Measurements from ENCODE around the gene SCP2.

The SCP2 gene

DNA sequence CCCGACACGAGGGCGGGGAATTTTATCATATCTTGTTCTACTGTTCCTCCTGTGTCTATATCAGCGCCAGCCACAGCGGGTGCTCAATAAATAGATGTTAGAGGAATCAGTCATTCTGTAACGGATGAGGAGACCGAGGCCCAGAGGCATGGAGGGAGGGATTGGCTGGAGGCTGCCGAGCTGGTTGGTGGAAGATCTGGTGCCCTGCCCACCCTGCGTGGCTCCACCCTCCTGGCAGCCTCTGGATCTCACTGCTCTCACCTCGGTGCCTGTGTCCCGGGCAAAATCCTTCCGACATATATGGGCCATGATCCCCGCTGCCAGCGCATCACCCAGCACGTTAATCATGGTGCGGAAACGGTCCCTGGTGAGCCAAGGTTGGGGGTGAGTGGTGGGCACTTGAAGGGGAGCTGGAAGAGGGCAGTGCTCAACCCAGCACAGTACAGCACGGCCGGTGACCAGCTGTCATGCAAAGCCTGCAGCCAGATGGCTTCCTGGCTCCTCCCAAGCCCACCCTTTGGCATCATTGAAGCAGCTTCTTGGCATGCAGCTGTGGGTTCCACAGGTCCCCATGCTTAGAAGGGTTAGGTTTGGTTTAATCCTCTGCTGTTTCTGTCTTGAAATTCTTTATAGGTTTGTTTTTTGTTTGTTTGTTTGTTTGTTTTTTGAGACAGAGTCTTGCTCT, 161.7 kb downstream of the SCP2 start (continued):
- no peak for TF ChIP-seq BACH2 (CRISPR knock-in tag; IDR thresholded peaks at IDR 0.05; ENCODE audit: borderline replicate concordance)

DNA sequence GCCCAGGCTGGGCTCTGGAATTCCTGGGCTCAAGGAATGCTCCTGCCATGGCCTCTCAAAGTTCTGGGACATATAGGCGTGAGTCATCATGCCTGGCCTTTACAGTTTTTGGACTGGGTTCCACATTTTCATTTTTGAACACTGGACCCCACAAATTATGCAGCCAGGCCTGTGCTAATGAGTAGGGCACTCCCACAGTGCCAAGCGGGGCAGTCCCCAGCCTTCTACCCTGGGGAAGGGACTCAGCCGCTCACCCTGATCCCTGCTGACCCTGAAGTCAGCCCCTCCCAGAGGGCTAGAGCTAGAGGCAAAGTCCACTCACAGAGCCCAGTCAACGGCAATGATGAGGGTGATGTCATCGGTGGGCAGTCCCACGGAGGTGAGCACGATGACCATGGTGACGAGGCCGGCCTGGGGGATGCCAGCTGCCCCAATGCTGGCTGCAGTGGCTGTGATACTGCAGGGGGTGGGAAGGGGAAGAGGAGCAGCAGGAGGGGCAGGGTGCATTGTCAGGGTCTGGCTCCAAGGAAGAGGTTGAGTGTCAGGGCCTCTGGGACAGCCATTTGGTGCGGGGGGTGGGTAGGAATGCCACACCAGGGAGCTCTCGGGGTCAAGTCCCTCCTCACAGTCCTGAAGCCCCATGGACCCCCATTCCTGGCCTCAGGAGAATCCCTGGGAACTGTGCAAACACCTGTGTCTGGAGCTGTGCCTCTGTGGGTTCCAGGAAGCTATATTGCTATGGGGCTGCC, 162.6 kb downstream of the SCP2 start:
- no peak for TF ChIP-seq TSHZ2 (CRISPR knock-in tag; IDR thresholded peaks at IDR 0.05)
- TF ChIP-seq CSDC2 (CRISPR knock-in tag; IDR thresholded peaks at IDR 0.05), result no peak
- no peak for TF ChIP-seq GLIS3 (CRISPR knock-in tag; IDR thresholded peaks at IDR 0.05)
- TF ChIP-seq CSRNP3 (CRISPR knock-in tag; IDR thresholded peaks at IDR 0.05), result no peak
- no peak for TF ChIP-seq TCF4 (CRISPR knock-in tag; IDR thresholded peaks at IDR 0.05; ENCODE audit: borderline replicate concordance)
- TF ChIP-seq PATZ1 (CRISPR knock-in tag; IDR thresholded peaks at IDR 0.05; ENCODE audit: borderline replicate concordance), result no peak
- TF ChIP-seq BACH2 (CRISPR knock-in tag; IDR thresholded peaks at IDR 0.05; ENCODE audit: borderline replicate concordance), result no peak
- no peak for TF ChIP-seq ZNF8 (CRISPR knock-in tag; IDR thresholded peaks at IDR 0.05)
- TF ChIP-seq TOX (CRISPR knock-in tag; IDR thresholded peaks at IDR 0.05; ENCODE audit: borderline replicate concordance), result no peak
- no peak for TF ChIP-seq RARB (CRISPR knock-in tag; IDR thresholded peaks at IDR 0.05)
- TF ChIP-seq ZNF70 (CRISPR knock-in tag; IDR thresholded peaks at IDR 0.05), result no peak
- peak; percentile 36; the same call in 2 of the 3 replicates for ATAC-seq

- ATAC-seq, result no peak
- TF ChIP-seq, protein P1, sequence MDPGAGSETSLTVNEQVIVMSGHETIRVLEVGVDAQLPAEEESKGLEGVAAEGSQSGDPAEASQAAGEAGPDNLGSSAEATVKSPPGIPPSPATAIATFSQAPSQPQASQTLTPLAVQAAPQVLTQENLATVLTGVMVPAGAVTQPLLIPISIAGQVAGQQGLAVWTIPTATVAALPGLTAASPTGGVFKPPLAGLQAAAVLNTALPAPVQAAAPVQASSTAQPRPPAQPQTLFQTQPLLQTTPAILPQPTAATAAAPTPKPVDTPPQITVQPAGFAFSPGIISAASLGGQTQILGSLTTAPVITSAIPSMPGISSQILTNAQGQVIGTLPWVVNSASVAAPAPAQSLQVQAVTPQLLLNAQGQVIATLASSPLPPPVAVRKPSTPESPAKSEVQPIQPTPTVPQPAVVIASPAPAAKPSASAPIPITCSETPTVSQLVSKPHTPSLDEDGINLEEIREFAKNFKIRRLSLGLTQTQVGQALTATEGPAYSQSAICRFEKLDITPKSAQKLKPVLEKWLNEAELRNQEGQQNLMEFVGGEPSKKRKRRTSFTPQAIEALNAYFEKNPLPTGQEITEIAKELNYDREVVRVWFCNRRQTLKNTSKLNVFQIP (CRISPR knock-in tag; IDR thresholded peaks at IDR 0.05; ENCODE audit: borderline replicate concordance, low read depth), result no peak
- TF ChIP-seq CSRNP3 (CRISPR knock-in tag; IDR thresholded peaks at IDR 0.05) (no peak), PPARA (CRISPR knock-in tag; IDR thresholded peaks at IDR 0.05; ENCODE audit: borderline replicate concordance) (no peak), RARB (CRISPR knock-in tag; IDR thresholded peaks at IDR 0.05) (no peak), CREB5 (CRISPR knock-in tag; IDR thresholded peaks at IDR 0.05; ENCODE audit: low read depth) (no peak), OSR1 (CRISPR knock-in tag; IDR thresholded peaks at IDR 0.05) (no peak), GLIS3 (CRISPR knock-in tag; IDR thresholded peaks at IDR 0.05) (no peak), ISL1 (CRISPR knock-in tag; IDR thresholded peaks at IDR 0.05) (no peak), CSDC2 (CRISPR knock-in tag; IDR thresholded peaks at IDR 0.05) (no peak), PATZ1 (CRISPR knock-in tag; IDR thresholded peaks at IDR 0.05; ENCODE audit: borderline replicate concordance) (no peak), ZNF70 (CRISPR knock-in tag; IDR thresholded peaks at IDR 0.05) (no peak), ZC3H10 (CRISPR knock-in tag; IDR thresholded peaks at IDR 0.05) (no peak)
Measured at GRCh38 chr1:53090227-53091147, 163.4 kb downstream of the SCP2 start.

Data from SK-N-SH treated with all-trans-retinoic acid at 6 μM for 48 hours (cell line).